RWPE1 (cell line): Measurements from ENCODE around the gene KRT80.

Experiments
- CTCF ChIA-PET: fragments of 350-600 bp; sonication (Branson Sonifier 250); formaldehyde crosslinking; extraction: SDS; loops from one replicate; lab custom pipeline; 2021; lab: Yijun Ruan, JAX
- POLR2A ChIA-PET: fragments of 400-600 bp; formaldehyde crosslinking; extraction: SDS; loops from one replicate; lab custom pipeline; 2020; ENCODE audit warnings: antibody characterized with exemption; ENCODE audit not compliant: low non-redundant PET; lab: Yijun Ruan, JAX
- DNase-seq: peaks from one replicate; pipeline ENCODE4 v3.0.0; 2012; ENCODE audit warnings: low spot score
- H3K27ac ChIP-seq: fragments of 450-650 bp; 2 replicates; pipeline ENCODE4 v1.5.1; 2017
- CTCF ChIP-seq: fragments of 450-650 bp; conservative IDR thresholded peaks from 2 replicates; pipeline ENCODE4 v1.5.1; 2017; ENCODE audit warnings: low read depth, mild to moderate bottlenecking

The KRT80 gene

GRCh38 chr12:52122904-52123303 lies 68.9 kb downstream of the KRT80 start:
- no peak overlapping the region for H3K27ac ChIP-seq
- no peak for TF ChIP-seq CTCF
- CTCF ChIA-PET: interaction anchor here (0.5 to 4.3 kb wide), 4 partner anchors 10 to 210 kb away, joined by 3 to 35 read pairs (median 4); no protein-coding TSS in a partner anchor
- POLR2A ChIA-PET: no interaction called here
- no peak for DNase-seq

GRCh38 chr12:52122540-52122871 lies 69.3 kb downstream of the KRT80 start:
- no peak for TF ChIP-seq CTCF
- ChIA-PET CTCF (interaction anchor here (0.6 to 4.3 kb wide), 4 partner anchors 10 to 149 kb away, joined by 3 to 35 read pairs (median 4); no protein-coding TSS in a partner anchor), POLR2A (no interaction called here)
- DNase-seq: no peak
- H3K27ac ChIP-seq: no peak overlapping the region

GRCh38 chr12:52121824-52122539 lies 69.8 kb downstream of the KRT80 start:
- peak; percentile 59 for DNase-seq
- ChIA-PET POLR2A (no interaction called here), CTCF (interaction anchor here (0.5 to 4.3 kb wide), 14 partner anchors 9 to 652 kb away, joined by 3 to 35 read pairs (median 3); no protein-coding TSS in a partner anchor)
- peak; percentile 84 for TF ChIP-seq CTCF
- no peak overlapping the region for H3K27ac ChIP-seq

- no peak for TF ChIP-seq CTCF
- no peak overlapping the region for H3K27ac ChIP-seq
- POLR2A ChIA-PET: no interaction called here
- DNase-seq: no peak
- CTCF ChIA-PET: interaction anchor here (0.5 to 4.3 kb wide), 14 partner anchors 9 to 653 kb away, joined by 3 to 35 read pairs (median 3); no protein-coding TSS in a partner anchor
Observed at GRCh38 chr12:52120951-52121823, 70.6 kb downstream of the KRT80 start.

GRCh38 chr12:52119398-52120254 lies 72.2 kb downstream of the KRT80 start:
- TF ChIP-seq CTCF: peak; percentile 61
- ChIA-PET CTCF (interaction anchor here (0.5 to 1.7 kb wide), 5 partner anchors 89 to 965 kb away, joined by 3 to 22 read pairs (median 4); no protein-coding TSS in a partner anchor), POLR2A (no interaction called here)
- H3K27ac ChIP-seq: no peak overlapping the region
- peak; percentile 49 for DNase-seq
